KBM-7 (cell line): ENCODE results near the gene RAB7B.

Source experiments
- DNase-seq: peaks from one replicate; pipeline ENCODE4 v3.0.0-alpha.2; 2015
- in situ Hi-C: fragments of 300-500 bp; cut with MboI; formaldehyde crosslinking; loops from 2 replicates; pipeline ENCODE4 v1.14.3; 2020; ENCODE audit warnings: low sequenced_read_pairs, low pct_unique_long_range_greater_than_20kb, mixed read lengths

RAB7B gene

DNA sequence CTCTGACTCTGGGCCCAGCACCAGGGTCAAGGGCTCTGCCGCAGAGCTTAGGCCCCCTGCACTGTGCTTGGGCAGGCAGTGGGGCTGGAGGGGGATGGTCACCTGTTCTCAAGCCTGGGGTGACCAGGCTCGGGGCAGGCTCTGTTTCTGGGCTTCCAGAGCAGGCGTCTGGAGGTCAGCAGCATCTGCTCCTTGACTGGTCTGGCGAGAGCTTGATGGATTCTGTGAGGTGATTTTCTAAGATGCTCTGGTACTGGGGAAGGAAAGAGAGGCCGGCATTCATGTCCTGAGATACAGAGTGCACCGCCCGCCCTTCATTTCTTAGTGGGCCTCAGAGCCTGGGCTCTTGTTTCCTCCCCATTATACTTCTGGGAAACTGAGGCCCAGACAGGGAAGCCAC is 24.5 kb downstream of the RAB7B start:
- in situ Hi-C loops: no loop called here
- no peak for DNase-seq

DNA sequence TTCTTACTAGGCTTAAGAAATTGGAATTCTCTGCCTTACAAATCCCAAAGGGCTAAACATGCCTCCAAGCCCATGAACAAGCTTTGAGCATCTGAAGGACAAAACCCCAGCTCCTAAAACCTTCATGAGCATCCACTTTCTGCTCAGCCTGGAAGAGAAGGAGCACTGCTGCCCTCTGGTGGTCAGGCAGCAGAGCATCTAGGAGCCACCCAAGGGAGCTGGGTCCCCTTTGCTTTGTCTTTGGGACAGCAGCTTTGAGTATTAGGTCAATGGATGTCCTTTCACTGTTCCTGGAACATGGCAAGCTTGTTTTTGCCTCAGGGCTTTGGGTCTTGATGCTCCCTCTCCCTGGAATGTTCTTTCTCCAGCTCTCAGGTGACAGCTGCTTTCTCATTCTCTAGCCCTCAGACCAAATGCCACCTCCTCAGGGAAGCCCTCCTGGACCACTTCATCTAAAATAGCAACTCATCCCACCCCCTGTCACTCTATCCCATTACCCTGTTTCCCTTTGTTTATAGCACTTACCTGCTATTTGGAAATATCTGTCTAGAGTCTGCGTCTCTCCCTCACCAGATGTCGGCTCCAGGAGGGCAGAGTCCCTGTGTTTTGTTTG is 25.7 kb downstream of the RAB7B start:
- peak; percentile 84 for DNase-seq
- in situ Hi-C loops: no loop called here

DNA sequence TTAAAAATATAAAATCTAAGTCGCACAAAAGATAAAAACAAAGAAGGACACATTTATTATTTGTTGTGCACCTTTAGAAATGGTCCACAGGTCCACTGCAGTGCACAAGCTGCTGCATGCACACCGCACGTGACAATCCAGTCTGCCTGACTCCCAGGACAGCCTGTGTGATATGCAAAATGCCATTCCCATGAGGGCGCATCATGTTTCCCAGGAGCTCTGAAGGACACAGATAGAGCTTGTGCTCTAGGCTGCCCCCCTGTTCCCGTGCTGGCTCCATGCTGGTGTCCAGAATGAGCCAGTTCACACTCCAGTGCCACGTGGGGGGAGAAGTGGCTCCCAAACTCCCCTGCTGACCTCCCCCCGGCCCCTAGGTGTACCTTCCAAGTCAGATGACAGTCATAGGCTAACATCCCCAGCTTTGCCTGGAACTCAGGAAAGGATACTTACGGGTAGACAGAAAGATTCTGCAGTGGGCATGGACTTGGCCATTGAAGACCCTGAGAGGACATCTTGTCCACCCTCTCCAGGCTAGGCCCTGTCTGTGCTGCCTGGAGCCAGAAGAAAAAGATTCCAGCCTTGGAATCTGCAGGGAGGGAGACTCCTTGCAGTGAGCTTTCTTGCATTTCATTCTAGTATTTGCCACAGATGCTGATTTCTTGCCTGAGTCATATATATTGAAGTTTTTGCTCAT is 26.3 kb downstream of the RAB7B start:
- no peak for DNase-seq
- in situ Hi-C loops: no loop called here

DNA sequence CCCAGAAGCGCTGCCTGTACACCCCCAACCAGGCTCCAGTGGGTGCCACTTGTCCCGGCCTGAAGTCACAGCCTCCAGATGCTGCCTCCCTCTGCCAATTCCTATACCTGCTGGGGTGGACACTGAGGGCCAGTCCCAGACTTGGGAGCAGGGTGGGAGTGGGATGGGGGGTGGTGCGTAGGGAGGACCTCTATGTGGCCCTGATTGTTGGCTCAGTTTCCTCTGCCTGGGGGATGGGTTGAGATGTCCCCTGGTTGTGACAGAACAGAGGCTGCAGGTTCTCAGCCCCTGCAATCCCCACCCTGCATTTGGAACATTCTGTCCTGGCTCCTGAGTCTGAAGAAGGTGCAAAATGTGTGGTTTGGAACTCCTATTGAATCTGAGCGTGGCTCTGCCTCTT is 27.2 kb downstream of the RAB7B start:
- in situ Hi-C loops: no loop called here
- DNase-seq: no peak

DNA sequence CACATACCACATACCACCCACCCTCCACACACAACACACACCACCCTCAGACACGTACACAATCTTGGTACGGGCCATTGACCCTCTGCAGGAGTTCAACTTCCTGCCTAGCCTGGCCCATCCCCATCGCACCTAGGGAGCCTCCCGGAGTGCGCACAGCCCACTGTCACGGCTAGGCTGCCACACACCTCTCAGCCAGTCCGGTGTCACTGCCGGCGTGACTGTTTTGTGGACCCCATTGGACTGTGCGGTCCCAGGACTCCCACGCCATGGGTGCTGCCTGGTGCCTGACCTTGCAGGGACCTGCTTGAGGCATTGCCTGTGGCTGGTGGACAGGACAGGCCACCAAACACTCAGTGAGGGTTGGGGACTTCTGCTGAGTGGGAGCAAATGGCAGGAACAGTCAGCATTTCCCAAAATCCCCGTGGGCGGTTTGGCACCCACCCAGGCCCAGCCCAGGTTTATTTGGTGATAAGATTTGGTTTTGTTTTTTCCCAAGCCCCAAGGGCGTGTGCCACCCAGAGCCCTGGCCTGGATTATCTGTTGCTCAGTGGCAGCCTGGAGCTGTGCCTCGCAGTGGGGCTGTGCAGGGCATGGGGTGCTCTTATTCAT is 27.7 kb downstream of the RAB7B start:
- in situ Hi-C loops: no loop called here
- DNase-seq: no peak

DNA sequence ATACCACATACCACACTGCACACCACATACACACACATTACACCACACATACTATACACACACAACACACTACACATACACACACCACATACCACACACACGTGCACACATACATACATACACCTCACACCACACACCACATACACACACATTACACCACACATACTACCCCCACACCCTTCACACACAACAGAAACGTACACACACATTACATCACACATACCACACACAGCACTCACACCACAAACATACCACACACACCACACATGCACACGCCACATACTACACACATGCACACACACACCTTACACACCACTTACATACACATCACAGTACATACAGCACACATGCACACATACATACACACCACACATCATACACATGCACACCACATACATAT is 28.5 kb downstream of the RAB7B start:
- DNase-seq: no peak
- in situ Hi-C loops: loop anchor here (25.0 kb wide), 1 partner anchor 187 kb away; the partner anchor contains the start of gene RAB29

DNA sequence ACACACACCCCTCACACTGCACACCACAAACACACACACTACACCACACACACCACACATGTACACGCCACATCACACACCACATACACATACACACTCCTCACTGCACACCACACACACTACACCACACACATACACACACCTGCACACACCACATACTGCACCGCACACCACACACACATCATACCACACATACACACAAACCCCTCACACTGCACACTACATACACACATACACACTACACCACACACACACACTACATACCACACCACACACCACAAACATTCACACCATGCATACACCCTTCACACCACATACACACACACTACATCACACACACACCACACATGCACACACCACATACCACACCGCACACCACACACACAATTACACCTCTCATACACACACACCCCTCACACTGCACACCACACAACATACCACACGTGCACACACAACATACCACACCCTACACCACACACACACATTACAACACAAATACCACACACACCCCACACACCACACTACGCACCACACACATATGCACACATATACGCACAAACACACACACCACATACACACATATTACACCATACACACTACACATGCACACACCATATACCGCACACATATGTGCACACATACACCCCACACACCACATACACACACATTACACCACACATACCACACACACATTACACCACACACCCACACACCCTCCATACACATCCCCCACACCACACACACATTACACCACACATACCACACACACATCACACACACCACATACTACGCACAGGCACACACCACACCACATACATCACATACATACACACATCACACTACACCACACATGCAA is 29.6 kb downstream of the RAB7B start:
- in situ Hi-C loops: loop anchor here (25.0 kb wide), 1 partner anchor 186 kb away; the partner anchor contains the start of gene RAB29
- no peak for DNase-seq

DNA sequence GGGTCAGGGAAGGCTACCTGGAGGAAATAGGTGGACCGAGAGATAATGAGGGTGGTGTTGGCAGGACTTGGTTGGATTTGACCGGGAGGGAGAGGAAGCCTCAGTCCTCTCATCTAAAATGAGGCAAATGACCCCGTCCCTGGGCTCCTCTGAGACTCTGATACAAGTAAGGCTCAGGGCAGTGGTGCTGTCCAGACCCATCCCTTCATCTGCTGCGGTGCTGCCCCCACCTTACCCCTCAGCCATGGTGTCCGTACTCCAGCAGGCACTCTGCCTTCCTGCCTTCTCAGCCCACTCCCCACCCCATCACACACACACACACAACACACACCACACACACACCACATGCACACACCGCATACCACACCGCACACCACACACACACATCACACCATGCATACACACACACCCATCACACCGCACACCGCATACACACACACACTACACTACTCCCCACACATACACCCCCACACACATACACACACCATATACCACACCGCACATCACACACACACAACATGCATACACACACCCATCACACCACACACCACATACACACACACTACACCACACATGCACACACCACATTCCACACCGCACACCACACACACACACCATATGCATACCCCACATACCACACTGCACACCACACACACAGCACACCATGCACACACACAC is 30.6 kb downstream of the RAB7B start:
- in situ Hi-C loops: loop anchor here (25.0 kb wide), 1 partner anchor 185 kb away; the partner anchor contains the start of gene RAB29
- DNase-seq: no peak

DNA sequence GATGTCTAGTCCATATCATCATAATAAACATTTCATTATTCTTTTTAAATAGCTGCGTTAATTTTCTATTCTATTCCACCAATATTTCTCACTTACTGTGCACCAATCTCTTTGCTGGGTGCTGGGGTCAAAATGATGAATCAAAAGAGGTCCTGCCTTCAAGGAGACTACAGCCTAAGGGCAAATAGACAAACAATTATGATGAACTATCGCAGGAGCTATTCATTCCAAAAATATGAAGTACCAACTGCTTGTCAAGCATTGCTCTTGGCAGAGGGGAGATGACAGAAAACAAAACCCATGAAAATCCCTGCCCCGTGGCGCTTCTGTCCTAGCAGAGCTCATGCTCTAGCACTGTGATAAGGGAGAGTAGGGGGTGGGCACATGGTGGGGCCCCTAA is 31.1 kb downstream of the RAB7B start:
- no peak for DNase-seq
- in situ Hi-C loops: loop anchor here (25.0 kb wide), 1 partner anchor 185 kb away; the partner anchor contains the start of gene RAB29

DNA sequence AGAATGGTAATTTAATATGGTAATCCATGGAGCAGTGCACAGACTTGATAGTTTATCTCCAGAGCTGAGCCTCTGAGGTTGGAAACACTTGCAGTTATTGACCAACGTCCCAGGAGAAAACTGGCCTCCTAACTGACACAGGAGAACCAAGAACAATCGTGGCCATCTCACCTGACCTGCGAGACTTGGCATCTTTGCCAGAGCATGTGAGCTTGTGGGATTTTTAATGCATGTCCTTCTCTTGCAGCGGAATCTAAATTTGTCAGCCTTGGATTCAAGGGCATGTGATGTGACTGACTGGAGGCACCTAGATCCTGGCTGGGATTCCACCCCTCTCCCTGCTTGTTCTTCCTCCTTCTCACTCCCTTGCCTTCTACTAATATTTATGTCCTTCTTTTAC is 32.1 kb downstream of the RAB7B start:
- DNase-seq: no peak
- in situ Hi-C loops: loop anchor here (25.0 kb wide), 1 partner anchor 184 kb away; the partner anchor contains the start of gene RAB29

DNA sequence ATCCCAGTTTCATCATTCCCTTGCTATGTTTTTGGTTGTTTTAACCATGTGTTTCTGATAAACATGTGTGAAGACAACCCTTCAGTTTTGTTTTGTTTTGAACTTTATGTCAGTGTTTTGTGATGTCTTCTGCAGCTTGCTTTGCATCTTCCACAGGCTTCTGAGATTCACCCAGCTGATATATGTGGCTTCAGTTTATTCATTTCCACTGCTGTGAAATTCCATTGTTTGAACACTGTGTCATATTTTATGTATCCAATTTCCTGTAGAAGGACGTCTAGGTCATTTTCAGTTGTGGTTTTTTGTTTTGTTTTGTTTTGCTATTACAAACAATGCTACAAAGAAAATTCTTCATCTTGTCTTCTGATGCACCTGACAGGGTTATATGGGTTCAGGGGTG is 32.7 kb downstream of the RAB7B start:
- in situ Hi-C loops: loop anchor here (25.0 kb wide), 1 partner anchor 183 kb away; the partner anchor contains the start of gene RAB29
- no peak for DNase-seq

DNA sequence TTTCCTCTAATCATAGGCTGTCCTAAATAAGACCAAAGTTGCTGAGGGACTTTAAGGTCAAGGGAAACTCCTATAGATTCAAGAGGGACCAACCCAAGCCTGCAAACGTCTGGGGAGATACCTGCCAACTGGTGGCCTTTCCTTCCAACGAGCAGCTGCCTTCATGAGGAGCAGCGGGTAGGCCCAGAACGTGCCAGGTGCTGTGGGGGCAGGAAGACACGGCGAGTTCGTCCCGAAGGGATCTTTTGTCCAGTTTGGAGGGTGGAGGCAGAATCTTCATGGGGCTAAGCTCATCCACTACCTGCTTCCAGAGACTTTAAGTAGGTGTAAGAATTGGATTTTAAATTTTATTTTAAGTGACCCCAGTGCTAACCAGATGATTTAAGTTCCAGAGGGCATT is 34.0 kb downstream of the RAB7B start:
- in situ Hi-C loops: loop anchor here (10.0 to 25.0 kb wide), 2 partner anchors 54 to 182 kb away; partner anchors contain the start of gene RAB29
- DNase-seq: no peak

DNA sequence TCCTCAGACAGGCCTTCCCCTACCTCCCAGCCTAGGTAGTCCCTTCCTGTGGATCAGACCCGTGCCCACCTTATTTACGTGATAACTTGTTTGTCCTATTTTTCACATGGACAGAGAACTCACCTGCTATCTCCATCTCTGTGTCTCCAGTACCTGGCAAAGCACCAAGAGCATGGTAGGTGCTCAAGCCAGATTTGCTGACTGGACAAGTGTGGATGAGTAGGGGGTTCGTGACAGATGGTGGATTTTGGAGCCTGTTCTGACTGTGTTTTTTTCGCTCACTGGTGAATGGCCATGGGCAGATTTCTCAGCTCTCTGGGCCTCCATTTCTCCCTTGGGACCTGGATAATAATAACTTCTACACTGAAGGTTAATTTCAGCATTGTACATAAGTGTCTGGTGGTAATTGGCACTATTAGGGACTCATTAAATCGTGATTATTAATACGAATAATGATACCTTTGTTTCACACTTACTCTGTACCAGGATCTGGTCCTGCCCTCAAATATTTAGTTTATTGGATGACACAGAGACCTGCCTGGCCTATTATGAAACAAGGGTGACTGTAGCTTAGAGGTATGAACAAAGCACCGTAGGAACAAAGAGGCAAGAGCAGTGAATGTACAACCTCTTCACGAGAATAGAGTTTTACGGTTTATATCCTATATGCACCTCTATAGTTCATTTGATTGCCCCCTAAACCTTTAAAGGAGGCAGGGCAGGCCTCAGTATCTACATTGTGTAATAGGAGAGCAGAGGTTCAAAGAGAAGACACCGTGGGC is 35.5 kb downstream of the RAB7B start:
- no peak for DNase-seq
- in situ Hi-C loops: loop anchor here (10.0 to 25.0 kb wide), 2 partner anchors 53 to 180 kb away; partner anchors contain the start of gene RAB29

DNA sequence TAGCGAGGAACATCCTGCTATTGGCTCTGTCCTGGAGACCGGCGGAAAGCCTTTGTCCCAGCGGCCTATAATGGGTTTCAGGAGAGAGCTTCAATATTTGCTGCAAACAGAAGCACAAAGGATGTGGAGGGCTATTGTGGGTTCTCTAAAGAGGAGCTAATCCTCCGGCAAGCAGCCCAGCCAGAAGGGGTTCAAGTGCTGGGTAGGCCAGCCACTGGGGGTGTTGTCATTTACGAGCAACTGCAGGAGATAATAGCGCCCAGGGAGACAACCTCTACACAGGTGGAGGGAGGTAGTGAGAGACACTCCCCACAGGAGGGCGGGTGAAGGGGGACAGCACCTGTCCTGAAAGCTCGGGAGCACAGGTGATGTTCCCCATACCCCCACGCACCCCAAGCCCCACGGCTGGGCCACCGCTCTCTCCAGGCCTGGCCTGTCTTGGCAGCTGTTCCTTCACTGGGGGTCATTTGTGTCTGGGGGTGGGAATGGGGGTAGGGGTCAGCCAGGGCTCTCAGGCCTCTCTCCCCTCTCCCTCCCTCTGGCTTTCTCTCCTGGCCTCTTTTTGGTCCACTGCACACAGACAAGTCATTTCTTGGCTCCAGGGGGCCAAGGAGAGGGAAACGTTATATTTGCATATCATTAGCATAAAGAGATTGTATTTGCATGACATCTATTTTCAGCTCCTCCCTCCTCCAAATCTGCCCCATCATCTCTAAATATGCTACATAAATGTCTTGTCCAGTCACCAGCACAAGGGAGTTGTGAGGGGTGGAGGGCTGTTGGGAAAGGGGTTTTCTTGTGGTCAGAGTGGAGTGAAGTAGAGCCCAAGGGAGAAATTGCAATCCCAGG is 37.9 kb downstream of the RAB7B start:
- in situ Hi-C loops: loop anchor here (10.0 to 25.0 kb wide), 2 partner anchors 50 to 178 kb away; partner anchors contain the start of gene RAB29
- DNase-seq: no peak

DNA sequence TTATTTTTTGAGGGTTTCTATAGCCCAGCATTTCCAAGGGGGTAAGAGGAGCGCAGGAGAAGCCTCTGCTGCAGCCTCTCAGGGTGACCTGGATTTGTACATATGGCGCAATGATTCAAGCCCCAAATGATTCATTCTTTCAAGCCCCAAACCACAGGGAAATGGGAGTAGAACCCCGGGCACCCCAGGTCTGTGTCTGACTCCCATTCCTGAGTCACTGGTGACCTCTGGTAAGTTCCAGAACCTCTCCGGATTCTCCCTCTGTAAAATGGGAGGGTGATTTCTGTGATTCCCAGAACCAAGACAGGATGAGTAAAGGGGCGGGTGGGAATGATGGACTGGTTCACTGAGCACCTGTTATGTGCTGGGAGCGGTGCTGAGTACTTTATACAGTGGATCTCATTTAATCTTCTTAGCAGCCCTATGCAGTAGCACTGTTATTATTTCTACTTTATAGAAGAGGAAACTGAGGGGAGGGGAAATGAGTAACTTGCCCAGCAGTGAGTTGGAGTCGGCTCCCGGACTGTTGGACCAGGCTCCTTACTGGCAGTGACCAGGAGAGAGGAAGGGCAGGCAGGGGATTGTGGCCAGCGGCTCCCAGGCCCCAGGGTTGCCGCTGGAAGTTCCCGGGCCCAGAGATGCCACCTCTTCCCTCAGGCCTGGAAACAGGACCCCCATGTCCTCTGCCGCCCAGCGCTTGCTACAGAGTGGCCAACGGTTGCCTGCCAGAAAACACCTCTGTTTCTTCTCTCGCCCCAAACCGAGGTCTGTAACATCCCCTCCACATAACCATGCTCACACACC is 39.6 kb downstream of the RAB7B start:
- DNase-seq: no peak
- in situ Hi-C loops: loop anchor here (10.0 to 25.0 kb wide), 2 partner anchors 49 to 176 kb away; partner anchors contain the start of gene RAB29

DNA sequence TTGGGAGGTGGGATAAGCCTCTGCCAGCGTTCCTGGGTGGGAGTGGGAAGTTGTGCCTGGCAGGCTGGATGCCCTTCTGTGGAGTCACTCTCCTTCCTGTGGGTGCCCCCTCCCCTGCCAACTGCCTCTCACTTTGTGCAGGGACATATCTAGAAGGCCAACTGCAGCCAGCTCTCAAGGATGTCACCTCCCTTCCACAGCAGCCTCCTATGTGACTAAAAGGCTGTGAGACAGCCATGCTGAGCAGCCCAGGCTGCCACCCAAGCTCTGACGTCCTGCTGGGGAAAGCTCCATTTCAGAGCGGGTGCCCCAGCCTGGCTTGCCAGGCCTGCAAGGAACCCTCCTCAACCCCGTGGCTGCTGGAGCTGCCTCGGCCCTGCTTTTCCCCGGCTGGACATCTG is 40.4 kb downstream of the RAB7B start:
- in situ Hi-C loops: loop anchor here (10.0 to 25.0 kb wide), 2 partner anchors 48 to 176 kb away; partner anchors contain the start of gene RAB29
- DNase-seq: no peak
